Measurements from ENCODE around the gene DDN.

Gene DDN

GRCh38 chr12:49013428-49013827, 14.3 kb upstream of the DDN start:
- no peak for DNase-seq (ENCODE audit: low read depth)

- no peak for DNase-seq (ENCODE audit: low read depth)
These were observed 13.6 kb upstream of the DDN start for GRCh38 chr12:49012739-49013138.

- DNase-seq (ENCODE audit: low read depth) = no peak
These were observed 11.0 kb upstream of the DDN start for GRCh38 chr12:49010092-49010668.

DNA sequence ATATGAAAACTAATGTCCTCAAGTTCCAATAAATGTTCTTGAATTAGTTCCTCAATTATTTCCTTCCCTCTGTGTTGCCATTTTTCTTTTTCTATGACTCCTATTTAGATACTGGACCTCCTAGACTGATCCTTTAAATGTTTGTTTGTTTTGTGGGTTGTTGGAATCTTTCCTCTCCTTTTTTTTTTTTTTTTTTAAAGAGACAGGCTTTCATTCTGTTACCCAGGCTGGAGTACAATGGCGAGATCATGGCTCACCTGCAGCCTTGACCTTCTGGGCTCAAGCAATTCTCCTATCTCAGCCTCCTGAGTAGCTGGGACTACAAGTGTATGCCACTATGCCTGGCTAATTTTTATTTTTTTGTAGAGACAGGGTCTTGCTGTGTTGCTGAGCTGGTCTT, 9.8 kb upstream of the DDN start:
- no peak for DNase-seq (ENCODE audit: low read depth)

DNA sequence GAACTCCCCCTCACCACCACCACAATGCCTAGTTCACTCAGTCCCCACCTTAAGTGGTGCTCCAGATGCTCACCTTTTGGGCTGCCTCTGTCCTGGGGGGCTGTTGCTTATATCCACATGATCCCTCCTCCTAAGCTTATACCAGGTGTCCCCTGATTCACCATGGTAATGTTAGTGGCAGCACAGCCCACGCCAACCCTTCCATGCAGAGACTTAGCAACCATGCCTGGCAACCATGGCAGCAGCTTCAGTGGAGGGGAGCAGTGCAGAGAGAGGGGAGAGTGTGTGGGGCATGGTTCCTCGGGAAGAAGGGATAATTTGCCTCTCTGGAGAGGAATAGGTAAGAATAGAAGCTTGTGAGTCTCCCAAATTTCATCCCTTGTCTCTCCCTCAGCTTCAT, 1.2 kb upstream of the DDN start:
- no peak for DNase-seq (ENCODE audit: low read depth)

GRCh38 chr12:48998497-48999353, 450 bp downstream of the DDN start:
- DNase-seq (ENCODE audit: low read depth) = no peak

- DNase-seq (ENCODE audit: low read depth) = no peak
These were observed 1.3 kb downstream of the DDN start for GRCh38 chr12:48997719-48998496.

DNA sequence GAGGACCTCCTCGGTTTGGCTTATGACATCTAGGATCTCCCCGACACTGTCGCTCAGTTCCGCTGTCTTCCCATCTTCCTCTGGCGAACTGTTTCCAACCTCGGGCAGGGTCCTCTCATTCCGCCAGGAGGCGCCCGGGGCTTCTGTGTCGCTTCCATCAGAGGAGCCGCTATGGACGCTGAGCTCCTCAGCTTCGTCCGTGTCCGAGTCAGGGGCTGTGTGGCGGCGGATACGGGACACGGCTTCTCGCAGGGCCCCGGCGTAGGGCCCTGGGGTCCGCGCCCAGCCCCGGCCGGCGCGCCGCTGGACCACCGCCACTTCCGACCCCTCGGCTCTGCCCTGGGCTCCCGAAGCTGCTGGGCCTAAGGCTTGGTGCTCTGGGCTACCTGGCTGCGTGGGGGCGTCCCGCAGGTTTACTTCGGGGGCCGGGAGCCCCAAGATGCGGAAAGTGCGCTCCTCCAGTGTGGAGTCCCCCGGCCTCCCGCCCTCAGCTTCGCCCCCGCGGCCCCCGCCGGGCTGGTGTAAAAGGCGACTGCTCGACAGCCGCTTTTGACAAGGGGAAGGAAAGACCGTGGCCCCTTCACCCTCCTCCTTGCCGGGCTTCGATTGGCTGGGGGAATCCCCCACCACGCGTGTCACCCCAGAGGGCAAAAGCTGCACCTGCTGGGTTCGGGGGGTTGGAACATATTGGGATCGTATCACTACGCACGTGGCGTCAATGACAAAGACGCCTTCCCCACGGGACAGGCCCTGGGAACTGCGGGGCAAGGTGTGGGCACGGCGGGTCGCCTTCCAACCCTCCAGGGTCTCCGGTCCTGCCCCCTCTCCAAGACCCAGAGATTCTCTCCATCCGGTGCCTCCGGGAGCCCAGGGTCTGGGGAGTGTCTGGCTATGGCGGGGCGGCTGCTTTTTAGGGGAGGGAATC, 2.1 kb downstream of the DDN start:
- no peak for DNase-seq (ENCODE audit: low read depth)

GRCh38 chr12:48995086-48995879, 3.9 kb downstream of the DDN start:
- DNase-seq (ENCODE audit: low read depth) = no peak

GRCh38 chr12:48994224-48995085, 4.7 kb downstream of the DDN start:
- no peak for DNase-seq (ENCODE audit: low read depth)

GRCh38 chr12:48993787-48994186, 5.4 kb downstream of the DDN start:
- DNase-seq (ENCODE audit: low read depth) = no peak

GRCh38 chr12:48991247-48992050, 7.7 kb downstream of the DDN start:
- DNase-seq (ENCODE audit: low read depth) = no peak

DNA sequence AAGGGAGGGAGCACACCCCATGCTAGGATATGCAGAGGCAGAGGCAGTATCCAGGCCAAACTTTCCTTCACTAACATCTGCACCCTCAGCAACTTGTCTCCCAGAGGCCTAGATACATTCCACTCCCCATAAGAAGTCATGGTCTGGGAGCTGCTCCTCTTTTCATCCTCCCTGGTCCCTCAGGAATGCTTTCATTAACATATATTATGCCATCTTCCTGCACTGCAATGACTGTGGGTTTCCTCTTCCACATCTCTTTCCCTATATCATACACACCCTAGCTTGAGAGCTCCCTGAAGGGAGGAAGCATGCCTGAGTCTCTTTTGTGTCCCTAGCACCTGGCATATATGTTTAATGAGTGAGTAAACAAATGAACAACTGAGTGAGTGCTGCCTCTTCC, 8.6 kb downstream of the DDN start:
- DNase-seq (ENCODE audit: low read depth) = no peak

GRCh38 chr12:48988030-48988649, 11.0 kb downstream of the DDN start:
- DNase-seq (ENCODE audit: low read depth) = peak; percentile 61

DNA sequence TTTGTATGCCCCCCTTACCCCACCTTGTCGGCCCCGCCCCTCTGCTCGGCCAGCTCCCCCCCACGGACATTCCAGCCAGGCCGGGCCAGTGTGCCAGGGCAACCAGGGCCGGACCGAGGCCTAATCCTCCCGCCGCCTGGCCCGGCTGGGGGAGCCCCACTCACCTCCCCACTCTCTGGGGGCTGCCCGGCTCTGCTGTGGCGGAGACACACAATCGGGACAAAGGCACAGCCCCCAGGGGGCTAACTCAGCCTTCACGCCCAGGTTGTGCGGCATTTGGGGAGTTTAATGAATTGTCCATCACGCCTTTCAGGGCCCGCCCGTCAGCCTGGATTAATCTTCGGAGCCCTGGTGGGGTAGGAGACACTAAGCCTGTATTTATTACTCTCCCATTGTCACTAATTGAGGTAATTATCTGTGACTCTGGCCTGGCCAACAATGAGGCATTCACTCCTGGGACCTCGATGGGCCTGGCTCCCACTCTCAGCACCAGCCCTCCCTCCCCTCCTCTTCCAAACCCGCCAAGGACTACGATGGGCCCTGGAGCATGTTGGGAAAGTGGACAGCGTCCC, 12.4 kb downstream of the DDN start:
- no peak for DNase-seq (ENCODE audit: low read depth)

GRCh38 chr12:48985901-48986300, 13.3 kb downstream of the DDN start:
- DNase-seq (ENCODE audit: low read depth) = no peak

DNA sequence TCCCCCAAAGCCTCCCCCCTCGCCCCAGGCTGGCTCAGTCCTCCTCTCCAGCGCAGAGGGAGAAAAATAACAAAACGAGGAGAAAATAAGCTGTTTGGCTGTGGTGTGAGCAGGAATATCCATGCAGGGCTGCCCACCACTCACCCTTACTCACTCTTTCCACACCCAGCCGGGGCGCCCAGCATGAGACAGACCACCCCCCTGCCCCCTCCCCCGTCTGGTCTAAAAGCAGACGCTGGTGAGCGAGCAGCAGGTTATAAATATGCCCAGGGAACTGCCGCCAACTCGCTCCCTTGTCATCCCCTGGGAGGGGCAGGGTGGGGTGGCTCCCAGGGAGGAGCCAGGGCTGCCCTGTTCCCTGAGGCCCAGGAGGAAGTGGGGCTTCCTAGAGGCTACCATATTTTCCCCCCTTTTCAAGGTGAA, 13.7 kb downstream of the DDN start:
- no peak for DNase-seq (ENCODE audit: low read depth)

DNA sequence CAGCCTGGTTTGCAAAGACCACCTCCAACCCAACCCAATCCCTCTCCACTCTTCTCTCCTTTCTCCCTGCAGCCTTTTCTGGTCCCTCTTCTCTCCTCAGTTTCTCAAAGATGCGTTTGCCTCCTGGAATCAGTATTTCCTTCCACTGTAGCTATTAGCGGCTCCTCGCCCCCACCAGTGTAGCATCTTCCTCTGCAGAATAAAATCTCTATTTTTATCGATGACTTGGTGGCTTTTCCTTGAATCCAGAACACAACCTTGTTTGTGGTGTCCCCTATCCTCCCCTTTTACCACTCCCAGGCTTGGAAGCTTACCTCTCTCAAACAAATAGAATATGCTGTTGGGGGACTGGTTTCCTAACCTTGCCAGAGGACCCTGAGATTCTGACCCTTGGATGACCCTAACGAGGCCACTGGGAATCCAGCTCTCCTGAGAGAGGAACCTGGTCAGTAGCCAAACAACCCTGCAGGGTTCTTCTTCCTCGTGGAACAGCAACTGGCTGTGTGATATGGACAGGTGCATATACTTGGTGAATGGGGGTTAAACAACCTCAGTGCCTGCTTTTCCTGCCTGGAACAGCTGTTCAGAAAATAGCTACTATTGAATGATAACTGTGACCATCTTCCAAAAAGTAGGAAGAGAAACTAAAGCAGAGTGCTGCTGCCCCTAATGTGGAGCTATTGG, 16.6 kb downstream of the DDN start:
- no peak for DNase-seq (ENCODE audit: low read depth)
